DMS79 (cell line): ENCODE data around the gene GDE1.

Experiments
- DNase-seq: peaks from one replicate; lab custom pipeline; 2025; lab: John Stamatoyannopoulos, UW

The GDE1 gene

GRCh38 chr16:19486051-19486450, 35.8 kb downstream of the GDE1 start:
- no peak for DNase-seq

GRCh38 chr16:19485611-19486010, 36.3 kb downstream of the GDE1 start:
- DNase-seq = no peak

- DNase-seq = no peak
Measured at GRCh38 chr16:19484096-19484495, 37.8 kb downstream of the GDE1 start.

- DNase-seq = no peak
Measured at GRCh38 chr16:19482291-19482690, 39.6 kb downstream of the GDE1 start.

- no peak for DNase-seq
Measured at GRCh38 chr16:19481769-19482168, 40.1 kb downstream of the GDE1 start.

GRCh38 chr16:19481296-19481695, 40.6 kb downstream of the GDE1 start:
- no peak for DNase-seq

GRCh38 chr16:19479302-19479721, 42.6 kb downstream of the GDE1 start:
- no peak for DNase-seq

- DNase-seq = no peak
Measured at GRCh38 chr16:19478505-19478904, 43.4 kb downstream of the GDE1 start.

- DNase-seq = no peak
Measured at GRCh38 chr16:19474617-19475016, 47.3 kb downstream of the GDE1 start.

- DNase-seq = no peak
Measured at GRCh38 chr16:19472482-19472881, 49.4 kb downstream of the GDE1 start.

GRCh38 chr16:19468300-19468699, 53.6 kb downstream of the GDE1 start:
- no peak for DNase-seq

GRCh38 chr16:19463468-19464315, 58.2 kb downstream of the GDE1 start:
- DNase-seq = no peak

GRCh38 chr16:19460397-19460796, 61.5 kb downstream of the GDE1 start:
- no peak for DNase-seq

GRCh38 chr16:19458722-19459379, 63.0 kb downstream of the GDE1 start:
- no peak for DNase-seq
